HepG2 (cell line): Measurements from ENCODE around the gene RALBP1.

Experiments
- BHLHE40 ChIP-seq: IDR thresholded peaks from 2 replicates; pipeline ENCODE4 v1.6.1; 2011; ENCODE audit warnings: low read length, improper control_type of control experiment
- BRCA1 ChIP-seq: sonication (generic); formaldehyde crosslinking; IDR thresholded peaks from 2 replicates; pipeline ENCODE4 v1.4.0; 2020; ENCODE audit warnings: missing genetic modification reagents
- ISX ChIP-seq: sonication (generic); formaldehyde crosslinking; conservative IDR thresholded peaks from 2 replicates; pipeline ENCODE4 v1.5.0; 2020; ENCODE audit warnings: missing genetic modification reagents
- KDM1A ChIP-seq: IDR thresholded peaks from 2 replicates; pipeline ENCODE4 v1.6.1; 2016; ENCODE audit warnings: missing compliant biosample characterization
- NFE2 ChIP-seq: sonication (generic); formaldehyde crosslinking; IDR thresholded peaks from 2 replicates; pipeline ENCODE4 v1.4.0; 2020; ENCODE audit warnings: missing genetic modification reagents
- RNF2 ChIP-seq: fragments of 450-650 bp; conservative IDR thresholded peaks from 2 replicates; pipeline ENCODE4 v1.6.1; 2016; ENCODE audit warnings: low read depth
- SMC3 ChIP-seq: IDR thresholded peaks from 2 replicates; pipeline ENCODE4 v1.6.1; 2011; ENCODE audit warnings: low read length, improper control_type of control experiment
- ZNF143 ChIP-seq: sonication (generic); formaldehyde crosslinking; IDR thresholded peaks from 2 replicates; pipeline ENCODE4 v1.4.0; 2020; ENCODE audit warnings: missing genetic modification reagents
- ZNF761 ChIP-seq: sonication (generic); formaldehyde crosslinking; conservative IDR thresholded peaks from 2 replicates; pipeline ENCODE4 v1.4.0; 2020; ENCODE audit warnings: mild to moderate bottlenecking, missing genetic modification reagents
- ZNF777 ChIP-seq: sonication (generic); formaldehyde crosslinking; IDR thresholded peaks from 2 replicates; pipeline ENCODE4 v1.4.0; 2020; ENCODE audit warnings: missing genetic modification reagents
- TF ChIP-seq, protein P1 (sequence below): sonication (generic); formaldehyde crosslinking; IDR thresholded peaks from 2 replicates; pipeline ENCODE4 v1.5.0; 2020; ENCODE audit warnings: mild to moderate bottlenecking, missing genetic modification reagents, moderate library complexity
- TF ChIP-seq, protein P2 (sequence below): sonication (generic); formaldehyde crosslinking; IDR thresholded peaks from 2 replicates; pipeline ENCODE4 v1.5.0; 2020; ENCODE audit warnings: missing genetic modification reagents
- TF ChIP-seq, protein P3 (sequence below): sonication (generic); formaldehyde crosslinking; IDR thresholded peaks from 2 replicates; pipeline ENCODE4 v1.8.0; 2022; ENCODE audit warnings: missing genetic modification reagents, mild to moderate bottlenecking, moderate library complexity, borderline replicate concordance

DNA sequence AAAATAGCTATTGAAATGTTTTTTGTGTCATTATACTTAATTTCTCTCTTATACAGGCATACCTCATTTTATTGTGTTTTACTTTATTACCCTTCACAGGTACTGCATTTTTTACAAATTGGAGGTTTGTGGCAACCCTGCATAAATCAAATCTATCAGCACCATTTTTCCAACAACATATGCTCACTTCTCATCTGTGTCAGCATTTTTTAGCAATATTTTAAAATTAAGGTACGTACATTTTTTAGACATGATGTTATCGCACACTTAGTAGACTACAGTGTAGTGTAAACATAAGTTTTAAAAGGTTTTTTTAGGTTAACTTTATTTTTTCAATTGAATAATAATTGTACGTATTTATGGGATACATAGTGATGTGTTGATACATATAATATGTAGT is 30.8 kb upstream of the RALBP1 start:
- TF ChIP-seq, protein P1, sequence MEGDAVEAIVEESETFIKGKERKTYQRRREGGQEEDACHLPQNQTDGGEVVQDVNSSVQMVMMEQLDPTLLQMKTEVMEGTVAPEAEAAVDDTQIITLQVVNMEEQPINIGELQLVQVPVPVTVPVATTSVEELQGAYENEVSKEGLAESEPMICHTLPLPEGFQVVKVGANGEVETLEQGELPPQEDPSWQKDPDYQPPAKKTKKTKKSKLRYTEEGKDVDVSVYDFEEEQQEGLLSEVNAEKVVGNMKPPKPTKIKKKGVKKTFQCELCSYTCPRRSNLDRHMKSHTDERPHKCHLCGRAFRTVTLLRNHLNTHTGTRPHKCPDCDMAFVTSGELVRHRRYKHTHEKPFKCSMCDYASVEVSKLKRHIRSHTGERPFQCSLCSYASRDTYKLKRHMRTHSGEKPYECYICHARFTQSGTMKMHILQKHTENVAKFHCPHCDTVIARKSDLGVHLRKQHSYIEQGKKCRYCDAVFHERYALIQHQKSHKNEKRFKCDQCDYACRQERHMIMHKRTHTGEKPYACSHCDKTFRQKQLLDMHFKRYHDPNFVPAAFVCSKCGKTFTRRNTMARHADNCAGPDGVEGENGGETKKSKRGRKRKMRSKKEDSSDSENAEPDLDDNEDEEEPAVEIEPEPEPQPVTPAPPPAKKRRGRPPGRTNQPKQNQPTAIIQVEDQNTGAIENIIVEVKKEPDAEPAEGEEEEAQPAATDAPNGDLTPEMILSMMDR (CRISPR knock-in tag) = no peak
- TF ChIP-seq, protein P2, sequence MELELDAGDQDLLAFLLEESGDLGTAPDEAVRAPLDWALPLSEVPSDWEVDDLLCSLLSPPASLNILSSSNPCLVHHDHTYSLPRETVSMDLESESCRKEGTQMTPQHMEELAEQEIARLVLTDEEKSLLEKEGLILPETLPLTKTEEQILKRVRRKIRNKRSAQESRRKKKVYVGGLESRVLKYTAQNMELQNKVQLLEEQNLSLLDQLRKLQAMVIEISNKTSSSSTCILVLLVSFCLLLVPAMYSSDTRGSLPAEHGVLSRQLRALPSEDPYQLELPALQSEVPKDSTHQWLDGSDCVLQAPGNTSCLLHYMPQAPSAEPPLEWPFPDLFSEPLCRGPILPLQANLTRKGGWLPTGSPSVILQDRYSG = no peak
- TF ChIP-seq, protein P3, sequence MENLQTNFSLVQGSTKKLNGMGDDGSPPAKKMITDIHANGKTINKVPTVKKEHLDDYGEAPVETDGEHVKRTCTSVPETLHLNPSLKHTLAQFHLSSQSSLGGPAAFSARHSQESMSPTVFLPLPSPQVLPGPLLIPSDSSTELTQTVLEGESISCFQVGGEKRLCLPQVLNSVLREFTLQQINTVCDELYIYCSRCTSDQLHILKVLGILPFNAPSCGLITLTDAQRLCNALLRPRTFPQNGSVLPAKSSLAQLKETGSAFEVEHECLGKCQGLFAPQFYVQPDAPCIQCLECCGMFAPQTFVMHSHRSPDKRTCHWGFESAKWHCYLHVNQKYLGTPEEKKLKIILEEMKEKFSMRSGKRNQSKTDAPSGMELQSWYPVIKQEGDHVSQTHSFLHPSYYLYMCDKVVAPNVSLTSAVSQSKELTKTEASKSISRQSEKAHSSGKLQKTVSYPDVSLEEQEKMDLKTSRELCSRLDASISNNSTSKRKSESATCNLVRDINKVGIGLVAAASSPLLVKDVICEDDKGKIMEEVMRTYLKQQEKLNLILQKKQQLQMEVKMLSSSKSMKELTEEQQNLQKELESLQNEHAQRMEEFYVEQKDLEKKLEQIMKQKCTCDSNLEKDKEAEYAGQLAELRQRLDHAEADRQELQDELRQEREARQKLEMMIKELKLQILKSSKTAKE (CRISPR knock-in tag) = no peak
- TF ChIP-seq ZNF761 (CRISPR knock-in tag) = no peak
- no peak for TF ChIP-seq BHLHE40
- TF ChIP-seq ZNF143 = no peak
- TF ChIP-seq SMC3 = no peak
- no peak for TF ChIP-seq RNF2
- no peak for TF ChIP-seq NFE2 (CRISPR knock-in tag)
- no peak for TF ChIP-seq ZNF777 (CRISPR knock-in tag)
- TF ChIP-seq BRCA1 (CRISPR knock-in tag) = no peak
- no peak for TF ChIP-seq ISX
- no peak for TF ChIP-seq KDM1A (CRISPR knock-in tag)
